Common myeloid progenitor, CD34-positive (primary cell): Measurements from ENCODE around the gene DGLUCY.

Experiments
- CTCF ChIA-PET: fragments of 350-600 bp; sonication (Branson Sonifier 250); formaldehyde crosslinking; loops from one replicate; lab custom pipeline; 2021; ENCODE audit warnings: antibody characterized with exemption; lab: Charles Lee
- POLR2A ChIA-PET: fragments of 350-600 bp; sonication (Branson Sonifier 250); formaldehyde crosslinking; loops from one replicate; lab custom pipeline; 2021; ENCODE audit warnings: antibody characterized with exemption; lab: Charles Lee
- DNase-seq, 3 donors: peaks; one replicate each; pipeline versions ENCODE4 v3.0.0 to v3.0.0-alpha.2; 2013
- H3K27ac ChIP-seq, 2 experiments: 1 replicate in 1 of 2; 2 replicates in 1 of 2; pipeline ENCODE4 v1.7.0; 2013; ENCODE audit warnings: inconsistent platforms in 2 of 2, low read length in 2 of 2, mild to moderate bottlenecking in 2 of 2, low read depth in 1 of 2, moderate library complexity in 1 of 2; ENCODE audit not compliant: severe bottlenecking in 2 of 2, insufficient read depth in 1 of 2, poor library complexity in 1 of 2
- H3K27me3 ChIP-seq, 5 experiments: replicated peaks in 2 of 5; 1 replicate in 3 of 5; 2 replicates in 2 of 5; pipeline versions ENCODE4 v1.6.1 to v1.7.0; 2013; ENCODE audit warnings: low read length in 4 of 5, mild to moderate bottlenecking in 2 of 5, moderate library complexity in 2 of 5, inconsistent platforms in 1 of 5; ENCODE audit not compliant: insufficient read depth in 5 of 5, control insufficient read depth in 4 of 5
- H3K36me3 ChIP-seq, 4 experiments: 1 replicate in 2 of 4; 2 replicates in 2 of 4; pipeline versions ENCODE4 v1.6.1 to v1.7.0; 2013; ENCODE audit warnings: low read length in 3 of 4, control low read depth in 1 of 4, mild to moderate bottlenecking in 1 of 4; ENCODE audit not compliant: control insufficient read depth in 4 of 4, insufficient read depth in 4 of 4
- H3K4me1 ChIP-seq, 4 experiments: 1 replicate in 3 of 4; 2 replicates in 1 of 4; pipeline versions ENCODE4 v1.6.1 to v1.7.1; 2013; ENCODE audit warnings: low read length in 3 of 4, mild to moderate bottlenecking in 3 of 4, control low read depth in 1 of 4, inconsistent platforms in 1 of 4, moderate library complexity in 1 of 4; ENCODE audit not compliant: control insufficient read depth in 4 of 4, insufficient read depth in 4 of 4; ENCODE audit errors: control extremely low read depth in 1 of 4
- H3K4me3 ChIP-seq, 7 experiments: 1 replicate in 4 of 7; 2 replicates in 3 of 7; pipeline versions ENCODE4 v1.5.1 to v1.7.0; 2013; ENCODE audit warnings: mild to moderate bottlenecking in 7 of 7, low read length in 6 of 7, moderate library complexity in 6 of 7, inconsistent platforms in 2 of 7, low read depth in 2 of 7, control low read depth in 1 of 7; ENCODE audit not compliant: insufficient read depth in 4 of 7, control insufficient read depth in 1 of 7; ENCODE audit errors: extremely low read depth in 1 of 7
- H3K9me3 ChIP-seq, 5 experiments: 1 replicate in 4 of 5; 2 replicates in 1 of 5; pipeline versions ENCODE4 v1.6.1 to v1.7.1; 2013; ENCODE audit warnings: low read length in 4 of 5, mild to moderate bottlenecking in 2 of 5, inconsistent platforms in 1 of 5, low read depth in 1 of 5, moderate library complexity in 1 of 5; ENCODE audit not compliant: control insufficient read depth in 4 of 5, insufficient read depth in 2 of 5; ENCODE audit errors: control extremely low read depth in 1 of 5
- WGBS: methylation state at CpG from one replicate; pipeline ENCODE4 v1.1.5; 2013; ENCODE audit not compliant: insufficient coverage; 5-methylcytosine and 5-hydroxymethylcytosine counted together

Gene DGLUCY

GRCh38 chr14:91230397-91231035 lies 116.6 kb downstream of the DGLUCY start:
- Histone ChIP-seq H3K36me3 (peaks cover 0 to 23% (median 7%) of the 10 kb centered on the region in 4 experiments), H3K4me1 (peaks cover 14 to 53% (median 16%) of the 10 kb centered on the region in 4 experiments), H3K4me3 (peak overlapping the region in 1 of 7 experiments; percentile 6), H3K9me3 (peaks cover 0 to 7% (median 4%) of the 10 kb centered on the region in 5 experiments), H3K27me3 (peaks cover 0 to 62% (median 15%) of the 10 kb centered on the region in 5 experiments), H3K27ac (no peak overlapping the region)
- ChIA-PET POLR2A (no interaction called here), CTCF (interaction anchor here (1.4 kb wide), 1 partner anchor 51 kb away, joined by 3 read pairs; no protein-coding TSS in a partner anchor)
- no peak for DNase-seq
- WGBS: 100% methylated on average over 3 of the region's 4 CpGs

- no CpG with 5 or more reads among the region's 3 CpGs for WGBS
- Histone ChIP-seq H3K36me3 (peaks cover 0 to 23% (median 7%) of the 10 kb centered on the region in 4 experiments), H3K4me3 (no peak overlapping the region), H3K27me3 (peaks cover 0 to 71% (median 21%) of the 10 kb centered on the region in 5 experiments), H3K9me3 (peaks cover 0 to 7% (median 4%) of the 10 kb centered on the region in 5 experiments), H3K27ac (no peak overlapping the region), H3K4me1 (peaks cover 14 to 50% (median 16%) of the 10 kb centered on the region in 4 experiments)
- DNase-seq: no peak
- CTCF ChIA-PET: no interaction called here
- POLR2A ChIA-PET: no interaction called here
These were observed 117.6 kb downstream of the DGLUCY start for GRCh38 chr14:91231446-91231845.

GRCh38 chr14:91232052-91232451 lies 118.2 kb downstream of the DGLUCY start:
- POLR2A ChIA-PET: no interaction called here
- no peak for DNase-seq
- Histone ChIP-seq H3K27ac (no peak overlapping the region), H3K36me3 (peaks cover 0 to 23% (median 5%) of the 10 kb centered on the region in 4 experiments), H3K4me3 (no peak overlapping the region), H3K9me3 (peaks cover 0 to 7% (median 4%) of the 10 kb centered on the region in 5 experiments), H3K4me1 (peaks cover 14 to 44% (median 16%) of the 10 kb centered on the region in 4 experiments), H3K27me3 (peaks cover 0 to 73% (median 21%) of the 10 kb centered on the region in 5 experiments)
- 100% methylated on average over 2 of the region's 2 CpGs for WGBS
- CTCF ChIA-PET: no interaction called here

GRCh38 chr14:91232603-91233002 lies 118.7 kb downstream of the DGLUCY start:
- 100% methylated on average over 1 of the region's 2 CpGs for WGBS
- ChIA-PET CTCF (no interaction called here), POLR2A (no interaction called here)
- H3K4me1 ChIP-seq: peaks cover 14 to 41% (median 16%) of the 10 kb centered on the region in 4 experiments
- peaks cover 0 to 7% (median 4%) of the 10 kb centered on the region in 5 experiments for H3K9me3 ChIP-seq
- no peak overlapping the region for H3K4me3 ChIP-seq
- peaks cover 0 to 19% (median 2%) of the 10 kb centered on the region in 4 experiments for H3K36me3 ChIP-seq
- no peak overlapping the region for H3K27ac ChIP-seq
- no peak for DNase-seq
- H3K27me3 ChIP-seq: peaks cover 0 to 73% (median 21%) of the 10 kb centered on the region in 5 experiments

GRCh38 chr14:91233936-91234790 lies 120.3 kb downstream of the DGLUCY start:
- no peak for DNase-seq
- Histone ChIP-seq H3K36me3 (peaks cover 0 to 19% (median 2%) of the 10 kb centered on the region in 4 experiments), H3K9me3 (peaks cover 0 to 12% (median 6%) of the 10 kb centered on the region in 5 experiments), H3K4me3 (no peak overlapping the region), H3K27ac (no peak overlapping the region), H3K4me1 (peaks cover 12 to 42% (median 14%) of the 10 kb centered on the region in 4 experiments), H3K27me3 (peaks cover 0 to 75% (median 26%) of the 10 kb centered on the region in 5 experiments)
- CTCF ChIA-PET: interaction anchor here (0.9 to 1.4 kb wide), 3 partner anchors 21 to 50 kb away, joined by 3 to 5 read pairs (median 3); no protein-coding TSS in a partner anchor
- 93% methylated on average over 57 of the region's 63 CpGs for WGBS
- POLR2A ChIA-PET: no interaction called here

- peaks cover 0 to 78% (median 26%) of the 10 kb centered on the region in 5 experiments for H3K27me3 ChIP-seq
- H3K36me3 ChIP-seq: peaks cover 0 to 19% (median 2%) of the 10 kb centered on the region in 4 experiments
- H3K4me3 ChIP-seq: no peak overlapping the region
- peaks cover 0 to 14% (median 6%) of the 10 kb centered on the region in 5 experiments for H3K9me3 ChIP-seq
- H3K27ac ChIP-seq: no peak overlapping the region
- CTCF ChIA-PET: interaction anchor here (0.9 to 1.4 kb wide), 3 partner anchors 21 to 49 kb away, joined by 3 to 5 read pairs (median 3); no protein-coding TSS in a partner anchor
- POLR2A ChIA-PET: no interaction called here
- peaks cover 7 to 37% (median 9%) of the 10 kb centered on the region in 4 experiments for H3K4me1 ChIP-seq
- no peak for DNase-seq
- 98% methylated on average over 16 of the region's 16 CpGs for WGBS
These were observed 120.9 kb downstream of the DGLUCY start for GRCh38 chr14:91234791-91235114.
